PFSK-1 (cell line): Measurements from ENCODE around the gene ID1.

Experiments used
- FOXP2 ChIP-seq: optimal IDR thresholded peaks from 2 replicates; pipeline ENCODE3; 2011; ENCODE audit warnings: borderline replicate concordance, control low read depth, inconsistent platforms; ENCODE audit not compliant: insufficient read depth; ENCODE audit errors: extremely low read length, extremely low read depth
- POLR2AphosphoS5 ChIP-seq: IDR thresholded peaks from 2 replicates; pipeline ENCODE4 v1.6.1; 2012; ENCODE audit warnings: low read depth, mild to moderate bottlenecking, control low read depth, low read length, moderate library complexity
- REST ChIP-seq, 2 experiments: IDR thresholded peaks; 2 replicates each; pipeline versions ENCODE4 v1.6.1 to v1.8.0; 2011 to 2012; ENCODE audit warnings: low read depth in 2 of 2, low read length in 2 of 2, control low read depth in 1 of 2, inconsistent platforms in 1 of 2, mild to moderate bottlenecking in 1 of 2, moderate library complexity in 1 of 2; ENCODE audit not compliant: insufficient read depth in 1 of 2
- SIN3A ChIP-seq: IDR thresholded peaks from 2 replicates; pipeline ENCODE4 v1.6.1; 2012; ENCODE audit warnings: mild to moderate bottlenecking, low read length, moderate library complexity, borderline replicate concordance; ENCODE audit not compliant: insufficient read depth
- TAF1 ChIP-seq: IDR thresholded peaks from 2 replicates; pipeline ENCODE4 v1.6.1; 2012; ENCODE audit warnings: low read length, control low read depth, borderline replicate concordance; ENCODE audit not compliant: insufficient read depth

The ID1 gene

GRCh38 chr20:31606804-31607639 lies 1.9 kb downstream of the ID1 start:
- TF ChIP-seq FOXP2 (no peak), SIN3A (peak; percentile 99), REST (IDR thresholded peaks at IDR 0.05; ENCODE audit: insufficient read depth in 1 of 2, low read depth in 2 of 2, low read length in 2 of 2) (no peak), POLR2AphosphoS5 (peak; percentile 93), TAF1 (no peak)

- TF ChIP-seq SIN3A (no peak), TAF1 (no peak; the same call in 1 of the 2 replicates), REST (IDR thresholded peaks at IDR 0.05; ENCODE audit: insufficient read depth in 1 of 2, low read depth in 2 of 2, low read length in 2 of 2) (no peak), POLR2AphosphoS5 (no peak; the same call in 1 of the 2 replicates), FOXP2 (no peak)
Measured at GRCh38 chr20:31607640-31608250, 2.7 kb downstream of the ID1 start.

GRCh38 chr20:31608251-31608945 lies 3.3 kb downstream of the ID1 start:
- peak; percentile 53; the same call in 1 of the 2 replicates for TF ChIP-seq SIN3A
- TF ChIP-seq REST (IDR thresholded peaks at IDR 0.05; ENCODE audit: insufficient read depth in 1 of 2, low read depth in 2 of 2, low read length in 2 of 2): 0 out of 4 replicates have a peak, but pooled peaks of 1 of the 2 experiments have one; percentile 33
- TF ChIP-seq POLR2AphosphoS5: no peak
- 0 out of 2 replicates have a peak, but pooled peaks have one; percentile 4 for TF ChIP-seq TAF1

GRCh38 chr20:31615416-31615815 lies 10.3 kb downstream of the ID1 start:
- TF ChIP-seq REST (IDR thresholded peaks at IDR 0.05; ENCODE audit: insufficient read depth in 1 of 2, low read depth in 2 of 2, low read length in 2 of 2) (no peak), TAF1 (no peak), SIN3A (no peak), POLR2AphosphoS5 (no peak), FOXP2 (no peak)
